ENCODE measurements around the gene WNT5B. TPM values are rescaled to one million over a fixed set of nuclear protein-coding genes. Genes with fewer than 3 reads are reported as not detected.

The WNT5B gene
- total RNA-seq, 1 donor from 2014 or later = 16.3 TPM

DNA sequence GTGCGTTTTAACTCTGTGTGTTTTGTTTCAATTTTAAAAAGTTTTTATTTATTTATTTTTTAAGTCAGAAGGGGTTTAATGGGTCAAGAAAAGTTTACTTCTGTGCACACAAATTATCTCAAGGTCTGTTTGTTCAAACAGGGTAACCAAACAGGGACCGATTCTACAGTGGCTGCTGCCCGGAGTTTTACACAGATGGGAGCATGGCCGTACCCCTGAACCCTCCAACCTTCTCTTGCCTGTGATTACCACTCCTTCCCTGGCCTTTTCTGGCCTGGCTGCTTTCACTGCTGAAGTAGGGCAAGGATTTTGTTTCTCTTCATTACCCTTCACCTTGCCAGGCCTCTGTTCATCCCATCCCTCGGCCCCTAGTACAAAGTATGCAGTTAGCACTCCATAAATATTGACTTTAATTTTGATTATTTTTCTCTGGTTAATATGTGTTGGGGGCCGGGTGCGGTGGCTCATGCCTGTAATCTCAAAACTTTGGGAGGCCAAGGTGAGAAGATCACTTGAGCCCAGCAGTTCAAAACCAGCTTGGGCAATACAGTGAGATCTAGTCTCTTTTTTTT, 18.9 kb upstream of the WNT5B start:
- Mint-ChIP-seq H3K27ac (ENCODE audit: unreplicated experiment) (no peak overlapping the region), H3K36me3 (ENCODE audit: unreplicated experiment) (no peaks in the 10 kb centered on the region), H3K4me3 (ENCODE audit: unreplicated experiment) (no peak overlapping the region), H3K27me3 (ENCODE audit: unreplicated experiment) (peaks cover 1% of the 10 kb centered on the region), H3K9me3 (ENCODE audit: unreplicated experiment) (peaks cover 2% of the 10 kb centered on the region), H3K4me1 (ENCODE audit: low read depth, unreplicated experiment) (peaks cover 24% of the 10 kb centered on the region)
- no peak for DNase-seq
- TF ChIP-seq, protein P1, sequence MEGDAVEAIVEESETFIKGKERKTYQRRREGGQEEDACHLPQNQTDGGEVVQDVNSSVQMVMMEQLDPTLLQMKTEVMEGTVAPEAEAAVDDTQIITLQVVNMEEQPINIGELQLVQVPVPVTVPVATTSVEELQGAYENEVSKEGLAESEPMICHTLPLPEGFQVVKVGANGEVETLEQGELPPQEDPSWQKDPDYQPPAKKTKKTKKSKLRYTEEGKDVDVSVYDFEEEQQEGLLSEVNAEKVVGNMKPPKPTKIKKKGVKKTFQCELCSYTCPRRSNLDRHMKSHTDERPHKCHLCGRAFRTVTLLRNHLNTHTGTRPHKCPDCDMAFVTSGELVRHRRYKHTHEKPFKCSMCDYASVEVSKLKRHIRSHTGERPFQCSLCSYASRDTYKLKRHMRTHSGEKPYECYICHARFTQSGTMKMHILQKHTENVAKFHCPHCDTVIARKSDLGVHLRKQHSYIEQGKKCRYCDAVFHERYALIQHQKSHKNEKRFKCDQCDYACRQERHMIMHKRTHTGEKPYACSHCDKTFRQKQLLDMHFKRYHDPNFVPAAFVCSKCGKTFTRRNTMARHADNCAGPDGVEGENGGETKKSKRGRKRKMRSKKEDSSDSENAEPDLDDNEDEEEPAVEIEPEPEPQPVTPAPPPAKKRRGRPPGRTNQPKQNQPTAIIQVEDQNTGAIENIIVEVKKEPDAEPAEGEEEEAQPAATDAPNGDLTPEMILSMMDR (IDR thresholded peaks at IDR 0.05; ENCODE audit: partially characterized antibody, unreplicated experiment) = no peak

DNA sequence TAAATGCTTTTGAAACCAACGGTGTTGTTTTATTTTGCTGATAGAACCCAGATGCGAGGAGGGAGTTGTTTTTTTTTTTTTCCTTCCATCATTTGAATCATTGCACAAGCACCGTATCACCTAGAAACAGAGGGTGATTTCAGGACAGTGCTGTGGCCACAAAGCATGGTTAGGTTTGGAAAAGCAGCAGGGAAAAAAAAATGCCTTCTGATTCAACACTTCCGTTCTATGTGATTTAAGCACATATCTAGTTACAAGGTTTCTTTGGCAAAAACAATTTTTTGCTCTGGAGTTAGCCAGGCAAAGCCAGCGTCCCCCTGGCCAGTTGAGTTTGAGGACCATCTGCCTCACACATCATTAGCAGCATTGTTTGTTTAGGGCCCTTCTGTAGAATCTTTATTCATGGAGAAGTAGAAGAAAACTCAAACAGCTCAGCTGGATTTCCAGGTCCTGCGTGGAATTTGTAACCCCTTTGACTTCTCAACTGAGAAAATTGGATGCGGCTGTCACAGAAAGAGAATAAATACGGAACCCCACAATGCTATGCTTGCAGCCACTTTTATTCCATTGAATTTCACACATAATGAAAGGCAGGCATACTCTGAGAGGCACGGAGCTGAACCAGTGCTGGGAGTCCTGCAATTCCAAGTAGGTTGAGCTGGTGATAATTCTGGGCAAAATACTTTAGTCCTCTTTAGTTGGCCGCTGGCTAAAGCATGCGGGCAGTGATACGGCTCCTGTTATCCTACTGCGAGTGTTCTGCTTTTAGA, 17.0 kb upstream of the WNT5B start:
- H3K27ac Mint-ChIP-seq (ENCODE audit: unreplicated experiment) = no peak overlapping the region
- H3K4me3 Mint-ChIP-seq (ENCODE audit: unreplicated experiment) = no peak overlapping the region
- peaks cover 18% of the 10 kb centered on the region for H3K4me1 Mint-ChIP-seq (ENCODE audit: low read depth, unreplicated experiment)
- H3K36me3 Mint-ChIP-seq (ENCODE audit: unreplicated experiment) = no peaks in the 10 kb centered on the region
- peaks cover 2% of the 10 kb centered on the region for H3K9me3 Mint-ChIP-seq (ENCODE audit: unreplicated experiment)
- DNase-seq = no peak
- TF ChIP-seq, protein P1 (IDR thresholded peaks at IDR 0.05; ENCODE audit: partially characterized antibody, unreplicated experiment) = no peak
- no peaks in the 10 kb centered on the region for H3K27me3 Mint-ChIP-seq (ENCODE audit: unreplicated experiment)

DNA sequence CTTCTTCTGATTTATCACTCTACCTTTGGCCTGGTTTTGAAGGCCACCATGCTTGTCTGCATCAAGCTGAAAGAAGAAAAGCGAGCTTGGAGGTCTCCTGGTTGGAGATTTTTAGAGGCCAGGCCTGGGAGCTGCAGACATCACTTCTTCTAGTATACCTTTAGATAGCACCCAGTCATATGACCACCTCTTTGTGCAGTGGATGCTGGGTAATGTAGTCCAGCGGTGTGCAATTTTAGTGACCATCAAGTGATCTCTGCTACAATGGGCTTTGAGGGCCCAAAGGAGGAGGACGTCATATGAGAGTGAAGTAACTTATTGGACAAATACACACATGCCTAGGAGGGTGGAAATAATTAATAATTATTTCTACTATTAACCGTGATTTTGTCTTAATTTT, 15.2 kb upstream of the WNT5B start:
- TF ChIP-seq, protein P1 (IDR thresholded peaks at IDR 0.05; ENCODE audit: partially characterized antibody, unreplicated experiment) = no peak
- no peak for DNase-seq

DNA sequence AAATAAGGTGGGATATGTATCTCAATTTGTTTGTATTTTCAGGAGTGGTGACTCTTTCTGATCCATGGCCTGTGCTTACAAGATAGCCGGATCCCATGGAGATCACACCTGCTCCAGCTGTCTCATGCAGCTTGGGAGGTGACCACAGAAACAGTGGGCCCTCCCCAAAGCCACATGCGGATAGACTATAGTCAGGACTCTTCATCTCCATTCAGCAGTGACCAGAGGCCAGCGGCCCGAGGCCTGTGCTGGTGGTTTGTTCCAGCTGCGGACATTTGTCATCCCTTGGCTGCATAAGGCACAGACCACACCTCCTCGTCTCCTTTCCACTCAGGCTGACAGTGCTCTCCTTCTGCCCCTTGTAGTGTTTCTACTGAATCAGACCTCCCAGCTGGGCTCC, 14.7 kb upstream of the WNT5B start:
- H3K9me3 Mint-ChIP-seq (ENCODE audit: unreplicated experiment) = peaks cover 2% of the 10 kb centered on the region
- peaks cover 18% of the 10 kb centered on the region for H3K4me1 Mint-ChIP-seq (ENCODE audit: low read depth, unreplicated experiment)
- no peaks in the 10 kb centered on the region for H3K36me3 Mint-ChIP-seq (ENCODE audit: unreplicated experiment)
- TF ChIP-seq, protein P1 (IDR thresholded peaks at IDR 0.05; ENCODE audit: partially characterized antibody, unreplicated experiment) = no peak
- no peak overlapping the region for H3K4me3 Mint-ChIP-seq (ENCODE audit: unreplicated experiment)
- H3K27ac Mint-ChIP-seq (ENCODE audit: unreplicated experiment) = no peak overlapping the region
- no peaks in the 10 kb centered on the region for H3K27me3 Mint-ChIP-seq (ENCODE audit: unreplicated experiment)
- no peak for DNase-seq

More for the DNA sequence above, 15.2 kb upstream of the WNT5B start:
- no peak overlapping the region for H3K27ac Mint-ChIP-seq (ENCODE audit: unreplicated experiment)
- H3K27me3 Mint-ChIP-seq (ENCODE audit: unreplicated experiment) = no peaks in the 10 kb centered on the region
- peaks cover 2% of the 10 kb centered on the region for H3K9me3 Mint-ChIP-seq (ENCODE audit: unreplicated experiment)
- peaks cover 15% of the 10 kb centered on the region for H3K4me1 Mint-ChIP-seq (ENCODE audit: low read depth, unreplicated experiment)
- no peaks in the 10 kb centered on the region for H3K36me3 Mint-ChIP-seq (ENCODE audit: unreplicated experiment)
- no peak overlapping the region for H3K4me3 Mint-ChIP-seq (ENCODE audit: unreplicated experiment)

Measured in glutamatergic neuron (in vitro differentiated cells).